OCI-LY3 (cell line): ENCODE data around the gene NDC1.

Experiments used
- EZH2phosphoT487 ChIP-seq: fragments of 200-600 bp; shearing (Covaris generic); IDR thresholded peaks from 2 replicates; pipeline ENCODE4 v1.6.1; 2018; ENCODE audit warnings: antibody characterized with exemption, mixed run types, low read depth
- TF ChIP-seq, protein P1 (sequence below): fragments of 200-600, 300-600 bp; sonication (generic); IDR thresholded peaks from 2 replicates; pipeline ENCODE4 v1.5.1; 2014; ENCODE audit warnings: antibody characterized with exemption, low read length, low read depth

- TF ChIP-seq EZH2phosphoT487, result no peak
- TF ChIP-seq, protein P1, sequence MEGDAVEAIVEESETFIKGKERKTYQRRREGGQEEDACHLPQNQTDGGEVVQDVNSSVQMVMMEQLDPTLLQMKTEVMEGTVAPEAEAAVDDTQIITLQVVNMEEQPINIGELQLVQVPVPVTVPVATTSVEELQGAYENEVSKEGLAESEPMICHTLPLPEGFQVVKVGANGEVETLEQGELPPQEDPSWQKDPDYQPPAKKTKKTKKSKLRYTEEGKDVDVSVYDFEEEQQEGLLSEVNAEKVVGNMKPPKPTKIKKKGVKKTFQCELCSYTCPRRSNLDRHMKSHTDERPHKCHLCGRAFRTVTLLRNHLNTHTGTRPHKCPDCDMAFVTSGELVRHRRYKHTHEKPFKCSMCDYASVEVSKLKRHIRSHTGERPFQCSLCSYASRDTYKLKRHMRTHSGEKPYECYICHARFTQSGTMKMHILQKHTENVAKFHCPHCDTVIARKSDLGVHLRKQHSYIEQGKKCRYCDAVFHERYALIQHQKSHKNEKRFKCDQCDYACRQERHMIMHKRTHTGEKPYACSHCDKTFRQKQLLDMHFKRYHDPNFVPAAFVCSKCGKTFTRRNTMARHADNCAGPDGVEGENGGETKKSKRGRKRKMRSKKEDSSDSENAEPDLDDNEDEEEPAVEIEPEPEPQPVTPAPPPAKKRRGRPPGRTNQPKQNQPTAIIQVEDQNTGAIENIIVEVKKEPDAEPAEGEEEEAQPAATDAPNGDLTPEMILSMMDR, result no peak
Observed at GRCh38 chr1:53766831-53767405, 71.2 kb downstream of the NDC1 start.
